HG02884 (cell line): ENCODE measurements around the gene CGB7.
"Not testable (repeated sequence)": the region's sequence is repeated elsewhere in the genome, so short reads cannot be mapped to it uniquely, and the experiment has no call there.

Experiments used
- ATAC-seq: cut with Tn5 transposase; IDR thresholded peaks from one replicate; pipeline ENCODE4 v1.9.1; 2021; ENCODE audit warnings: mild to moderate bottlenecking, moderate library complexity; ENCODE audit not compliant: unreplicated experiment

Gene CGB7

GRCh38 chr19:49042666-49043065 lies 14.9 kb downstream of the CGB7 start:
- not testable (repeated sequence) for ATAC-seq

- no peak for ATAC-seq
Measured at GRCh38 chr19:49042177-49042576, 15.4 kb downstream of the CGB7 start.

GRCh38 chr19:49039736-49040135 lies 17.8 kb downstream of the CGB7 start:
- ATAC-seq, result not testable (repeated sequence)

GRCh38 chr19:49038557-49039276 lies 18.8 kb downstream of the CGB7 start:
- ATAC-seq, result not testable (repeated sequence)

- ATAC-seq, result not testable (repeated sequence)
Measured at GRCh38 chr19:49038111-49038510, 19.4 kb downstream of the CGB7 start.

GRCh38 chr19:49036815-49037214 lies 20.7 kb downstream of the CGB7 start, which contains the start of gene CGB1:
TSS of gene CGB1 (minus strand) at chr19:49036895. CDS start at chr19:49036711, 184 bp downstream.
- not testable (repeated sequence) for ATAC-seq

- not testable (repeated sequence) for ATAC-seq
Measured at GRCh38 chr19:49031642-49032301, 25.8 kb downstream of the CGB7 start, which contains the start of gene CGB2. TSS of gene CGB2 (plus strand) at chr19:49031890. CDS start at chr19:49032096, 206 bp downstream.

GRCh38 chr19:49030323-49030722 lies 27.2 kb downstream of the CGB7 start:
- not testable (repeated sequence) for ATAC-seq

GRCh38 chr19:49029749-49030148 lies 27.8 kb downstream of the CGB7 start:
- ATAC-seq, result not testable (repeated sequence)

GRCh38 chr19:49028686-49029085 lies 28.9 kb downstream of the CGB7 start:
- ATAC-seq, result not testable (repeated sequence)

- ATAC-seq, result not testable (repeated sequence)
Measured at GRCh38 chr19:49025599-49025998, 31.9 kb downstream of the CGB7 start.

GRCh38 chr19:49025088-49025487 lies 32.5 kb downstream of the CGB7 start:
- not testable (repeated sequence) for ATAC-seq

GRCh38 chr19:49024233-49024632 lies 33.3 kb downstream of the CGB7 start, which contains the start of gene CGB3:
TSS of gene CGB3 (minus strand) at chr19:49024333. CDS start at chr19:49023971, 362 bp downstream.
- ATAC-seq, result not testable (repeated sequence)

GRCh38 chr19:49022116-49022515 lies 35.4 kb downstream of the CGB7 start:
- ATAC-seq, result no peak

GRCh38 chr19:49020931-49021895 lies 36.3 kb downstream of the CGB7 start:
- no peak for ATAC-seq

GRCh38 chr19:49020342-49020741 lies 37.2 kb downstream of the CGB7 start:
- ATAC-seq, result no peak

GRCh38 chr19:49019242-49019932 lies 38.2 kb downstream of the CGB7 start:
- ATAC-seq, result no peak

- ATAC-seq, result not testable (repeated sequence)
Measured at GRCh38 chr19:49018388-49019241, 38.9 kb downstream of the CGB7 start.

GRCh38 chr19:49017666-49018351 lies 39.7 kb downstream of the CGB7 start:
- no peak for ATAC-seq
